Measurements from ENCODE around the gene MEAK7.
A peak's percentile ranks its signal among the peaks of the same experiment; 100 is the strongest.

Gene MEAK7, protein sequence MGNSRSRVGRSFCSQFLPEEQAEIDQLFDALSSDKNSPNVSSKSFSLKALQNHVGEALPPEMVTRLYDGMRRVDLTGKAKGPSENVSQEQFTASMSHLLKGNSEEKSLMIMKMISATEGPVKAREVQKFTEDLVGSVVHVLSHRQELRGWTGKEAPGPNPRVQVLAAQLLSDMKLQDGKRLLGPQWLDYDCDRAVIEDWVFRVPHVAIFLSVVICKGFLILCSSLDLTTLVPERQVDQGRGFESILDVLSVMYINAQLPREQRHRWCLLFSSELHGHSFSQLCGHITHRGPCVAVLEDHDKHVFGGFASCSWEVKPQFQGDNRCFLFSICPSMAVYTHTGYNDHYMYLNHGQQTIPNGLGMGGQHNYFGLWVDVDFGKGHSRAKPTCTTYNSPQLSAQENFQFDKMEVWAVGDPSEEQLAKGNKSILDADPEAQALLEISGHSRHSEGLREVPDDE

GRCh38 chr16:84504420-84505248 lies at the start of gene MEAK7:
Gene MEAK7 (minus strand): TSS chr16:84504659. CDS start chr16:84498086, 6,573 bp downstream.
- peak; percentile 98 for DNase-seq

- peak; percentile 73 for DNase-seq
Measured at GRCh38 chr16:84553873-84554399, 49.5 kb upstream of the MEAK7 start.

DNA sequence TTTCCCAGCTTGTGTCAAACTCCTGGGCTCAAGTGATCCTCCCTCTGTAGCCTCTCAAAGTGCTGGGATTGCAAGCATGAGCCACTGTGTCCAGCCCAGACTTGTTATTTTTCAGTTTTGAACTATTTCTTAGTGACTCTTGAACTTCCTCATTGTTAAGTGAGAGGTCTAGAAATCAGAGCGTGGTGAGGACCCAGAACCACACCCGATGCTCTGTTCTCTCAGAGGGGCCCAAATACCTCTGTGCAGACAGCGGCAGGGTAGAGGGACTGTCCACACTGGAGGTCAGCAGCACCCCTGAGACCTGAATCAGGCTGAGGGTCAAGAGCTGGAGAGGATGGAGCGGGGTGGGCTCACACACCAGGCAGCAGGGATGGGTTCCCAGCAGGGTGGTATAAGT lies 47.7 kb upstream of the MEAK7 start:
- no peak for DNase-seq

DNA sequence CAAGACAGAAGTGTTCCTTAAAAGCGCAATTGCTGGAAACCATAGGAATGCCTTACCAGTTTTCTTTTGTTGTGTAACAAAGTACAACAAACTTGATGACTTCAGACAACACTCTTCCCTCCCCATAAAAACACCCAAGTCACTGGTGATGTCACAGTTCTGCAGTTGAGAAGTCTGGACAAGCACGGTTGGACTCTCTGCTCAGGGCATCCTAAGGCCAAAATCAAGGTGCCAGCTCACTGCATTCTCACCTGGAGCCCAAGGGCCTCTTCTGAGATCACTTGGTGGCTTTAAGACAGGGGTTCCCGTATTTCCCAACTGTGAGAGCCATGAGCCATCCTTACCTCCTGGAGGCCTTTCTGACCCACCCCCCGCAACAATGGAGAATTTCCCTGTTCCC lies 45.6 kb upstream of the MEAK7 start:
- no peak for DNase-seq

- peak; percentile 74 for DNase-seq
Measured at GRCh38 chr16:84548971-84549844, 44.7 kb upstream of the MEAK7 start.

GRCh38 chr16:84548508-84548907 lies 44.0 kb upstream of the MEAK7 start:
- DNase-seq: no peak

GRCh38 chr16:84547546-84548061 lies 43.1 kb upstream of the MEAK7 start:
- DNase-seq: no peak

GRCh38 chr16:84546669-84547545 lies 42.4 kb upstream of the MEAK7 start:
- DNase-seq: no peak

DNA sequence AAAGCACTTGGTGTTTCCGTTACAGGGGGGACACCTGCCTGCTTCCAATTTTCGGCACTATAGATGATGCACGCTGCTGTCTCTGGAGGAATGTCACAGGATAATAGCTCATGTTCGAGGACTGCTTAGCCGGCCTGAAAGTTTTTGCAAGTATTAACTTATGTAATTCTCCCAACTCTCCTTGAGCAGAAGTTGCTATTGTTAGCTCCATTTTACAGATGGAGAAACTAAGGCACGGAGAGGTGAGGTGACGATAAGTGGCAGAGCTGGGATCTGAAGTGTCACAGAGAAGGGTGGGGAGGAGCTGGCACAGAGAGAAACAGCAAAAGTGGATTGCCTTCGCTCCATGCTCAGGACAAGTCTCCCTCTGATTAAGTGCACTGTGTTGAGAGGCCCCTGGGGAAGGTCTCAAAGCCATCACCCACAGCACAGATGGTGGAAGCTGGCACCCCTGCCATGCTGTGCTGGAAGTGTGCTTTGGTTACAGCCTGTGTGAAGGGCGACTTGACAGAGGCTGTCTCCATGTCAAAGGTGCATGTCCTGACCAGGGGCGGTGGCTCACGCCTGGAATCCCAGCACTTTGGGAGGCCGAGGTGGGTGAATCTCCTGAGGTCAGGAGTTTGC lies 40.8 kb upstream of the MEAK7 start:
- DNase-seq: no peak

GRCh38 chr16:84544031-84544773 lies 39.7 kb upstream of the MEAK7 start:
- no peak for DNase-seq

DNA sequence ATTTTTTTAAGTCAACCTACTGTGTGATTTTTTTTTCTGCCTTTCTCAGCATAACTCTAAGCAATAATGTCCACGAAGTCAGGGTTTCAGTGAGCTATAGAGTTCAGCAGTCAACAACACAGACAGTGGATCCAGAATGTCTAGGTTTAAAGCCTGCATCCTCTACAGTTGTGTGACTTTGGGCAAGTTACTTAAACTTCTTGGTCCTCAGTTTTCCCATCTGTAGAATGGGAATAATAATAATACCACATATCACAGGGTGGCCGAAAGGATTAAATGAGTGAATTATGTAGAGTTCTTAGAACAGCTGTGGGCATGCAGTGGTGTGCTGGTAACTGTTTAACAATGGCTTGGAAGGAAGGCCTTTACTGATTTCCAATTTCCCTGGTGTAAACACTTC lies 38.8 kb upstream of the MEAK7 start:
- no peak for DNase-seq

DNA sequence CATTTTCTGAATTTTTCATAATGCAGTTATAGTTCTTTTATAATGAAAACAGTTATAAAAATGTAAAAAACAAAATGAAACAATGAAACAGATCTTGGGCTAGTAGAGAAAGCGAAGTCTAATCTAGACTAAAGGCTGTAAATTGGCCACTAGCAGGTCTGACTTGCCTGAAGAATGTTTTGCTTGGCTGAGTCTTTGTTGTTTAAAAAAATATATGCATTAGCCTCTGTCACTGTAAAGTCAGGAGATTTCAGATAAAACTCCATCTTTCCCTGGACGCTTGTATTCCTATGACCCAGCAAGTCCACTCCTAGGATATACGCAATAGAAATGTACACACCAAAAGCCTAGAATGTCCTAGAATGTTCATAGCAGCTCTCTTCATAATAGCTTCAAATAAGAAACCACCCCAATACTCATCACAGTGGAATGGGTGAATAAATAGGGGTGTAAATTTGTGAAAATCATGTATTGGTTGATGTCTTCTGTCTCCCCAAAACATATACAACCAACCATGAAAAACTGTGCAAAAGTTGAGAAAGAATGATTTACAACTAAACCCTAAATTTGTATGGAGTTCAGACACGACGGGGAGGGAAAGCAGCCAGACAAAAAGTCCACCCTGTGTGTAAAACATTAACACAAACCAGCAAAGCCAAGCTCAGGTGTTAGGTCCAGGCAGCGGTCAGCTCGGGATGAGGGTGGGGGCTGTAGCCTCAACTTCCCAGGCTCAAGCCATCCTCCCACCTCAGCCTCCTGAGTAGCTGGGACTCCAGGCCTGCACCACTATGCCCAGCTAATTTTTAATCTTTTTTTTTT lies 37.7 kb upstream of the MEAK7 start:
- DNase-seq: no peak

- no peak for DNase-seq
Measured at GRCh38 chr16:84540194-84540593, 35.7 kb upstream of the MEAK7 start.

- no peak for DNase-seq
Measured at GRCh38 chr16:84538222-84538840, 33.9 kb upstream of the MEAK7 start.

DNA sequence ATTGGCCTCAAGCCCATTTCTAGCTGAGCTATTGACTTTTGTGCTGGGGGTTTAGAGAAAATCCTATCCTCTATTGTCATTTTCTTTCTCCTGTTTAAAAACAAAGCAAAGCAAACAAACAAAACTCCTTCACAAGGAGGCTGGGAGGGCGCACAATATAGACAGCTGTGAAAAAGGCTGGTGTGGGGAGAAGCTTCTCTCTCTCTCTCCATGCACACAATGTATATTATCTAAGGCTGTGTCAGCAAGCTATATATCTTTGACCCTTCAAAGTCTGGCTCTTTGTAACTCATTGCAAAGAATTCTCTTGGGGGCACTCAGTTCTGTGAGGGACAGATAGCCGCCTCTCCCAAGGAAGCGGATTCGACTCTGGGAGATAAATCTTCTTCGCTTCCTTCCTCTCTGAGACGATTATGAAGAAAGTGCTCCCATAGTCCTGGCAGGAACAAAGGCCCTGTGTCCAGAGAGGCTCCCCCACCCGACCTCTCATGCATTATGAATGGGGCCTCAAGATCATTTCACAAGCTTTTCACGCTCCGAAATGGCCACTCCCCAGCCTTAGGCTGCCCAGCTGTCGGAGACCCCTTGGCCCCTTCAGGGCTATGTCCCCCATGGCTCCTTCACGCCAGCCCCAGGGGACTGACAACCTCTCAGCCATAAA lies 33.2 kb upstream of the MEAK7 start:
- no peak for DNase-seq

DNA sequence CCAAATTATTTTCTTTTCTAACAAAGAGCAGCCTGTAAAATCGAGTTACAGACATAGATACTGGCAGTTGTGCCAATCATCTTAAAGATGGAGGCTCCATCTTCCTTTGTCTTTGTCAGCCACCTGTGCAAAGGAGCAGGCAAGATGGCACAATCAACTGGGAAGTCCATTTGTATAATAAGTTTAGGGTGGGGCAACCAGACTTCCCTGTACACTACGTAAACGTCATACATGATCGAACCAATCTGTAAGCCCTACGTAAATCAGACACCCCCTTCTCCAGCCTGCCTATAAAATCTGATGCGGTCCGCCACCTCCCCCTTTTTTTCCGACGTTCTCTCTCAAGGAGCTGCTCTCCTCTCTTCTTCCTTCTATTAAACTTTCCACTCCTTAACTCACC lies 31.4 kb upstream of the MEAK7 start:
- no peak for DNase-seq

GRCh38 chr16:84535408-84535807 lies 30.9 kb upstream of the MEAK7 start:
- DNase-seq: no peak

DNA sequence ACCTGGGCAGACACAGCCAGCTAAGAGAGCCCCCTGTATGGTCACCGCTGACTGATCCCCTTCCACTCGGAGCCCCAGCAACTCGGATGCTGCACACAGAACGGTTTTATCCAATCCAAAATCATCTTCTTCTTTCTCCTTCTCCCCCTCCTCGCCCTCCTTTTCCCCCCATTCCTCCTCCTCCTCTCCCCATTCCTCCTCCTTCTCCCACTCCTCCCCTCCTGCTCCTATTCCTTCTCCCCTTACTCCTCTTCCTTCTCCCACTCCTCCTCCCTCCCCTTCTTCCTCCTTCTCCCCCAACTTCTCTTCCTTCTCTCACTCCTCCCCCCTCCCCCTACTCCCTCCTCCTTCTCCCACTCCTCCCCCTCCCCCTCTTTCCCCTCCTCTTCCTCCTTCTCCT lies 30.4 kb upstream of the MEAK7 start:
- no peak for DNase-seq
